B cell (primary cell): Measurements from ENCODE around the gene KCNJ12. TPM values are rescaled to one million over a fixed set of nuclear protein-coding genes. Genes with fewer than 3 reads are reported as not detected.
"Not testable (repeated sequence)": the region's sequence is repeated elsewhere in the genome, so short reads cannot be mapped to it uniquely, and the experiment has no call there.

ENCODE experiments used
- ATAC-seq: fragments of 200-7000 bp; cut with Tn5 transposase; one replicate; pipeline ENCODE4 v1.10.0; 2021; ENCODE audit warnings: low read depth, mild to moderate bottlenecking, moderate number of reproducible peaks, moderate library complexity
- CTCF ChIA-PET: fragments of 350-600 bp; sonication (Branson Sonifier 250); formaldehyde crosslinking; loops from one replicate; lab custom pipeline; 2021; ENCODE audit warnings: antibody characterized with exemption, inconsistent platforms; lab: Charles Lee
- POLR2A ChIA-PET: fragments of 350-600 bp; sonication (Branson Sonifier 250); formaldehyde crosslinking; loops from one replicate; lab custom pipeline; 2021; ENCODE audit warnings: antibody characterized with exemption; lab: Charles Lee
- DNase-seq: peaks from one replicate; pipeline ENCODE4 v3.0.0; 2013
- H2AFZ ChIP-seq: 2 replicates; pipeline ENCODE4 v1.6.1; 2012; ENCODE audit warnings: mild to moderate bottlenecking, low read depth, low read length; ENCODE audit not compliant: insufficient read depth, poor library complexity, severe bottlenecking
- H3K27ac ChIP-seq, 2 donors: 1 replicate in 1 of 2; 2 replicates in 1 of 2; pipeline ENCODE4 v1.5.1; 2012 to 2013; ENCODE audit warnings: low read length in 2 of 2, mild to moderate bottlenecking in 2 of 2, moderate library complexity in 1 of 2
- H3K27me3 ChIP-seq, 4 experiments: fragments of 200-600 bp in 1 of 4; sonication (generic) in 1 of 4; replicated peaks in 1 of 4; 1 replicate in 2 of 4; 2 replicates in 2 of 4; pipeline versions ENCODE4 v1.6.1 to v1.7.0; 2013 to 2016; ENCODE audit warnings: low read length in 3 of 4, mild to moderate bottlenecking in 2 of 4, mixed read lengths in 1 of 4, moderate library complexity in 1 of 4; ENCODE audit not compliant: insufficient read depth in 4 of 4, control insufficient read depth in 3 of 4; ENCODE audit errors: control extremely low read depth in 1 of 4
- H3K36me3 ChIP-seq, 2 experiments: replicated peaks in 1 of 2; 1 replicate in 1 of 2; 2 replicates in 1 of 2; pipeline versions ENCODE4 v1.6.1 to v1.7.1; 2013; ENCODE audit warnings: low read length in 1 of 2; ENCODE audit not compliant: insufficient read depth in 2 of 2, control insufficient read depth in 1 of 2; ENCODE audit errors: control extremely low read depth in 1 of 2, extremely low read depth in 1 of 2
- H3K4me1 ChIP-seq, 2 donors: fragments of 200-600 bp in 1 of 2; sonication (generic) in 1 of 2; 1 replicate in 1 of 2; 2 replicates in 1 of 2; pipeline versions ENCODE4 v1.5.1 to v1.6.1; 2013 to 2017; ENCODE audit warnings: low read length in 2 of 2; ENCODE audit not compliant: control insufficient read depth in 2 of 2, insufficient read depth in 2 of 2
- H3K4me2 ChIP-seq: replicated peaks from 2 replicates; pipeline ENCODE3; 2012; ENCODE audit warnings: mild to moderate bottlenecking, low read depth, low read length; ENCODE audit not compliant: poor library complexity, severe bottlenecking
- H3K4me3 ChIP-seq, 5 experiments: fragments of 200-600 bp in 1 of 5; sonication (generic) in 1 of 5; 1 replicate in 3 of 5; 2 replicates in 2 of 5; pipeline versions ENCODE4 v1.5.1 to v1.7.0; 2011 to 2016; ENCODE audit warnings: low read length in 4 of 5, mild to moderate bottlenecking in 4 of 5, low read depth in 2 of 5, control low read depth in 1 of 5, moderate library complexity in 1 of 5; ENCODE audit not compliant: insufficient read depth in 1 of 5; ENCODE audit errors: control extremely low read depth in 1 of 5, extremely low read depth in 1 of 5
- H3K79me2 ChIP-seq: fragments of 200-600 bp; sonication (generic); one replicate; pipeline ENCODE4 v1.6.0; 2016; ENCODE audit warnings: low read length; ENCODE audit not compliant: control insufficient read depth, insufficient read depth
- H3K9ac ChIP-seq: fragments of 200-600 bp; sonication (generic); 2 replicates; pipeline ENCODE4 v1.6.1; 2017; ENCODE audit warnings: mild to moderate bottlenecking, low read length, moderate library complexity
- H3K9me3 ChIP-seq, 3 donors: one replicate each; pipeline versions ENCODE4 v1.6.1 to v1.7.1; 2013; ENCODE audit warnings: low read length in 2 of 3; ENCODE audit not compliant: control insufficient read depth in 2 of 3, insufficient read depth in 1 of 3; ENCODE audit errors: control extremely low read depth in 1 of 3
- H4K20me1 ChIP-seq: 2 replicates; pipeline ENCODE4 v1.6.0; 2012; ENCODE audit warnings: mild to moderate bottlenecking, low read length; ENCODE audit not compliant: insufficient read depth, control insufficient read depth, poor library complexity, severe bottlenecking
- H3K27ac Mint-ChIP-seq: one replicate; pipeline ENCODE4 v1.8.0; 2021; ENCODE audit warnings: mixed read lengths
- H3K27me3 Mint-ChIP-seq: one replicate; pipeline ENCODE4 v1.8.0; 2021; ENCODE audit warnings: mixed read lengths
- H3K4me1 Mint-ChIP-seq: one replicate; pipeline ENCODE4 v1.8.0; 2021; ENCODE audit warnings: mixed read lengths
- H3K4me3 Mint-ChIP-seq: one replicate; pipeline ENCODE4 v1.8.0; 2021; ENCODE audit warnings: mixed read lengths
- H3K9me3 Mint-ChIP-seq: one replicate; pipeline ENCODE4 v1.8.0; 2022; ENCODE audit warnings: mixed read lengths; ENCODE audit not compliant: insufficient read depth
- WGBS: methylation state at CpG from one replicate; pipeline ENCODE4 v1.1.5; 2013; ENCODE audit warnings: missing lambda C conversion rate; ENCODE audit not compliant: insufficient coverage; 5-methylcytosine and 5-hydroxymethylcytosine counted together
- intact Hi-C: fragments of 100-400 bp; cut with micrococcal nuclease; formaldehyde crosslinking; loops from one replicate; pipeline ENCODE4 v1.10.0; 2022
- polyA plus RNA-seq: library from polyadenylated mRNA; depleted of rRNA; stranded (reverse); fragments of >200 nt; gene quantifications from 2 replicates; pipeline ENCODE4 v1.2.3, GENCODE V29; 2012
- total RNA-seq, 2 donors: library from RNA; stranded (reverse); fragments of 120-200 nt in 1 of 2; gene quantifications; 1 replicate in 1 of 2; 2 replicates in 1 of 2; pipeline versions ENCODE4 v1.2.3 to v1.2.4, GENCODE V29; 2013 to 2022

Gene KCNJ12
- total and polyA plus RNA-seq, 2 donors (not counting 1 experiment from before 2014, with no cell fraction given): not detected

- H3K4me1 Mint-ChIP-seq, POLR2A ChIA-PET, H3K9ac ChIP-seq, H3K4me1 ChIP-seq, H3K9me3 ChIP-seq, H3K27ac Mint-ChIP-seq, H3K27me3 Mint-ChIP-seq, DNase-seq, H2AFZ ChIP-seq, H3K36me3 ChIP-seq, H3K4me3 ChIP-seq, CTCF ChIA-PET, H3K79me2 ChIP-seq, H3K4me2 ChIP-seq, ATAC-seq, H3K27me3 ChIP-seq, intact Hi-C loops, H3K27ac ChIP-seq, H3K4me3 Mint-ChIP-seq, H4K20me1 ChIP-seq, H3K9me3 Mint-ChIP-seq: not testable (repeated sequence)
- WGBS: 100% methylated on average over 3 of the region's 4 CpGs
These were observed 33.2 kb downstream of the KCNJ12 start for GRCh38 chr17:21409388-21409787.

DNA sequence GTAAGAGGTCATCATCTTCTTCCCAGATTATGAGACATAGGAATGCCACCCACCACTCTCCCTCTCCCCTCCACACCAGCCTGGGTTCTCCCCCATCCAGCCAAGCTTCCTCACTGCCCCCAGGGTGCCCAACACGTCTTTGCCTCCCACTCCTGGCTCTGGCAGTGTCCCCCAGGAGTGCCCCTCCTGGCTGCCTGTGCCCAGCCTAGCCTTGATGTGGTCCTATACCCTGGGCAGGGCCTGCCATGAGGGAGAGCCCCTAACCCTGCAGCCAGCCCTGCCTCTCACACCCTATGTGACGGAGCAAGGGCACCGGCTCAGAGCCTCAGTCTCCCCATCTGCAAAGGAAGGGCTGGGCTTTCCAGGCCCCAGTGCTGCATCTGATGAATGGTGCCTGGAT lies 33.8 kb downstream of the KCNJ12 start:
- POLR2A ChIA-PET, H3K4me2 ChIP-seq, H4K20me1 ChIP-seq, H3K4me1 ChIP-seq, H3K4me3 Mint-ChIP-seq, H3K4me3 ChIP-seq, H3K4me1 Mint-ChIP-seq, H3K27me3 ChIP-seq, ATAC-seq, CTCF ChIA-PET, H3K36me3 ChIP-seq, H3K27ac ChIP-seq, H3K9me3 Mint-ChIP-seq, H3K9me3 ChIP-seq, DNase-seq, H2AFZ ChIP-seq, H3K27ac Mint-ChIP-seq, H3K9ac ChIP-seq, intact Hi-C loops, H3K79me2 ChIP-seq, H3K27me3 Mint-ChIP-seq: not testable (repeated sequence)
- WGBS: 75% methylated on average over 1 of the region's 3 CpGs

- H3K9me3 ChIP-seq, CTCF ChIA-PET, H3K4me3 Mint-ChIP-seq, H3K4me2 ChIP-seq, H3K27ac Mint-ChIP-seq, H4K20me1 ChIP-seq, H3K79me2 ChIP-seq, H3K4me1 ChIP-seq, H3K9me3 Mint-ChIP-seq, H2AFZ ChIP-seq, H3K27me3 ChIP-seq, ATAC-seq, intact Hi-C loops, H3K4me1 Mint-ChIP-seq, H3K9ac ChIP-seq, H3K36me3 ChIP-seq, POLR2A ChIA-PET, DNase-seq, H3K4me3 ChIP-seq, H3K27me3 Mint-ChIP-seq, H3K27ac ChIP-seq: not testable (repeated sequence)
- 100% methylated on average over 3 of the region's 9 CpGs for WGBS
These were observed 34.2 kb downstream of the KCNJ12 start for GRCh38 chr17:21410371-21410770.

GRCh38 chr17:21410906-21411678 lies 34.9 kb downstream of the KCNJ12 start:
- WGBS: 90% methylated on average over 16 of the region's 25 CpGs
- not testable (repeated sequence) for H3K4me2 ChIP-seq, ATAC-seq

More at GRCh38 chr17:21410906-21411678, 34.9 kb downstream of the KCNJ12 start:
- H3K79me2 ChIP-seq, H3K27ac Mint-ChIP-seq, CTCF ChIA-PET, H3K27me3 ChIP-seq, H3K9ac ChIP-seq, DNase-seq, POLR2A ChIA-PET, H3K9me3 ChIP-seq, H4K20me1 ChIP-seq, H3K9me3 Mint-ChIP-seq, H3K36me3 ChIP-seq, intact Hi-C loops, H2AFZ ChIP-seq, H3K4me3 Mint-ChIP-seq, H3K27me3 Mint-ChIP-seq, H3K4me3 ChIP-seq, H3K27ac ChIP-seq, H3K4me1 Mint-ChIP-seq, H3K4me1 ChIP-seq: not testable (repeated sequence)
